Fibroblast of lung (primary cell): Measurements from ENCODE around the gene TREH.

Source experiments
- EZH2 ChIP-seq: IDR thresholded peaks from 2 replicates; pipeline ENCODE4 v1.5.1; 2012; ENCODE audit warnings: low read length, control low read depth, mild to moderate bottlenecking; ENCODE audit errors: missing control alignments
- TF ChIP-seq, protein P1 (sequence below), 2 donors: IDR thresholded peaks in 1 of 2; conservative IDR thresholded peaks in 1 of 2; 1 replicate in 1 of 2; 2 replicates in 1 of 2; pipeline ENCODE4 v1.5.1; 2011 to 2012; ENCODE audit warnings: low read length in 2 of 2, control low read depth in 1 of 2, inconsistent platforms in 1 of 2, low read depth in 1 of 2, mild to moderate bottlenecking in 1 of 2

GRCh38 chr11:118627566-118627965 lies 51.9 kb downstream of the TREH start:
- TF ChIP-seq EZH2 = no peak
- TF ChIP-seq, protein P1, sequence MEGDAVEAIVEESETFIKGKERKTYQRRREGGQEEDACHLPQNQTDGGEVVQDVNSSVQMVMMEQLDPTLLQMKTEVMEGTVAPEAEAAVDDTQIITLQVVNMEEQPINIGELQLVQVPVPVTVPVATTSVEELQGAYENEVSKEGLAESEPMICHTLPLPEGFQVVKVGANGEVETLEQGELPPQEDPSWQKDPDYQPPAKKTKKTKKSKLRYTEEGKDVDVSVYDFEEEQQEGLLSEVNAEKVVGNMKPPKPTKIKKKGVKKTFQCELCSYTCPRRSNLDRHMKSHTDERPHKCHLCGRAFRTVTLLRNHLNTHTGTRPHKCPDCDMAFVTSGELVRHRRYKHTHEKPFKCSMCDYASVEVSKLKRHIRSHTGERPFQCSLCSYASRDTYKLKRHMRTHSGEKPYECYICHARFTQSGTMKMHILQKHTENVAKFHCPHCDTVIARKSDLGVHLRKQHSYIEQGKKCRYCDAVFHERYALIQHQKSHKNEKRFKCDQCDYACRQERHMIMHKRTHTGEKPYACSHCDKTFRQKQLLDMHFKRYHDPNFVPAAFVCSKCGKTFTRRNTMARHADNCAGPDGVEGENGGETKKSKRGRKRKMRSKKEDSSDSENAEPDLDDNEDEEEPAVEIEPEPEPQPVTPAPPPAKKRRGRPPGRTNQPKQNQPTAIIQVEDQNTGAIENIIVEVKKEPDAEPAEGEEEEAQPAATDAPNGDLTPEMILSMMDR (conservative IDR thresholded peaks at IDR 0.05 in 1 of 2, IDR thresholded peaks at IDR 0.05 in 1 of 2; ENCODE audit: low read depth in 1 of 2, low read length in 2 of 2) = no peak
